Tibial nerve (tissue), 4 donors: ENCODE measurements around the gene TRABD2B.

Source experiments
- EP300 ChIP-seq, 2 donors: sonication (generic); formaldehyde crosslinking; IDR thresholded peaks; one replicate each; pipeline ENCODE4 v1.6.1; 2017; ENCODE audit warnings: antibody characterized with exemption in 2 of 2, mild to moderate bottlenecking in 1 of 2
- TF ChIP-seq, protein P1 (sequence below), 5 experiments: fragments of 200-600 bp in 3 of 5; fragments of 450-650 bp in 2 of 5; sonication (generic) in 3 of 5; IDR thresholded peaks; one replicate each; pipeline ENCODE4 v1.5.1; 2016 to 2019; ENCODE audit warnings: antibody characterized with exemption in 5 of 5, mild to moderate bottlenecking in 3 of 5, moderate library complexity in 2 of 5

DNA sequence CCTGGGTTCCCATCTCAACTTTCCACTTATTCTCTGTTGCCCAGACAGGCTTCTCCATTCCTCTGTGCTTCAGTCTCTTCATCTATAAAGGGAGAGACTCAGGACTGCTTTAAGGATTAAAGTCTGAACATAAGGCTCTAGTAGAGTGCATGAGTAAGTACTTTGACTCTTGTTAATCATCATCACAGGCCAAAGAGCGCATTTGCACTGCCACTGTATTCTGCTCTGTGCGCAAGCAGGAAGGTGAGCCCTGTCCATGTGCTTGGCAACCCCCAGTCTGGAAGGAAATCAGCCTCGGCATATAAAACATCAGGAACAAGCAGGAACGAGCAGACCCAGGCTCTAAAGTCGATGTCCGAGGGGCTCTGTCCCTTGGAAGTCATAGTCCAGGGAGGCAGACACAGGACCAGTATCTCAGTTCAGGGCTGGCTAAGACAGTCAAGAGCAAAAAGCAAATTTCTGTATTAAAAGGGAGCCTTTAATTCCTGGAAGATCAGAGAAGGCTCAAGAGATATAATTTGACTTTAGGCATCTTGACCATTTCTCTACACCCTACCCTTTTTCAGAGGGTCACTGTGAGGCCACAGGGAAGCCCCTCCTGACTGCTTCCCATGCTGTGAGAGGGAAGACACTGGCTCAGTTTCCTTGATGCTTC is 131.2 kb downstream of the TRABD2B start:
- no peak for TF ChIP-seq EP300 (IDR thresholded peaks at IDR 0.05)
- TF ChIP-seq, protein P1, sequence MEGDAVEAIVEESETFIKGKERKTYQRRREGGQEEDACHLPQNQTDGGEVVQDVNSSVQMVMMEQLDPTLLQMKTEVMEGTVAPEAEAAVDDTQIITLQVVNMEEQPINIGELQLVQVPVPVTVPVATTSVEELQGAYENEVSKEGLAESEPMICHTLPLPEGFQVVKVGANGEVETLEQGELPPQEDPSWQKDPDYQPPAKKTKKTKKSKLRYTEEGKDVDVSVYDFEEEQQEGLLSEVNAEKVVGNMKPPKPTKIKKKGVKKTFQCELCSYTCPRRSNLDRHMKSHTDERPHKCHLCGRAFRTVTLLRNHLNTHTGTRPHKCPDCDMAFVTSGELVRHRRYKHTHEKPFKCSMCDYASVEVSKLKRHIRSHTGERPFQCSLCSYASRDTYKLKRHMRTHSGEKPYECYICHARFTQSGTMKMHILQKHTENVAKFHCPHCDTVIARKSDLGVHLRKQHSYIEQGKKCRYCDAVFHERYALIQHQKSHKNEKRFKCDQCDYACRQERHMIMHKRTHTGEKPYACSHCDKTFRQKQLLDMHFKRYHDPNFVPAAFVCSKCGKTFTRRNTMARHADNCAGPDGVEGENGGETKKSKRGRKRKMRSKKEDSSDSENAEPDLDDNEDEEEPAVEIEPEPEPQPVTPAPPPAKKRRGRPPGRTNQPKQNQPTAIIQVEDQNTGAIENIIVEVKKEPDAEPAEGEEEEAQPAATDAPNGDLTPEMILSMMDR (IDR thresholded peaks at IDR 0.05), result no peak
